ENCODE results near the gene SLC66A2. TPM values are rescaled to one million over a fixed set of nuclear protein-coding genes. Genes with fewer than 3 reads are reported as not detected.

The SLC66A2 gene
- polyA plus RNA-seq, 5 donors = 14.7 to 30.0 (median 20.8) TPM

DNA sequence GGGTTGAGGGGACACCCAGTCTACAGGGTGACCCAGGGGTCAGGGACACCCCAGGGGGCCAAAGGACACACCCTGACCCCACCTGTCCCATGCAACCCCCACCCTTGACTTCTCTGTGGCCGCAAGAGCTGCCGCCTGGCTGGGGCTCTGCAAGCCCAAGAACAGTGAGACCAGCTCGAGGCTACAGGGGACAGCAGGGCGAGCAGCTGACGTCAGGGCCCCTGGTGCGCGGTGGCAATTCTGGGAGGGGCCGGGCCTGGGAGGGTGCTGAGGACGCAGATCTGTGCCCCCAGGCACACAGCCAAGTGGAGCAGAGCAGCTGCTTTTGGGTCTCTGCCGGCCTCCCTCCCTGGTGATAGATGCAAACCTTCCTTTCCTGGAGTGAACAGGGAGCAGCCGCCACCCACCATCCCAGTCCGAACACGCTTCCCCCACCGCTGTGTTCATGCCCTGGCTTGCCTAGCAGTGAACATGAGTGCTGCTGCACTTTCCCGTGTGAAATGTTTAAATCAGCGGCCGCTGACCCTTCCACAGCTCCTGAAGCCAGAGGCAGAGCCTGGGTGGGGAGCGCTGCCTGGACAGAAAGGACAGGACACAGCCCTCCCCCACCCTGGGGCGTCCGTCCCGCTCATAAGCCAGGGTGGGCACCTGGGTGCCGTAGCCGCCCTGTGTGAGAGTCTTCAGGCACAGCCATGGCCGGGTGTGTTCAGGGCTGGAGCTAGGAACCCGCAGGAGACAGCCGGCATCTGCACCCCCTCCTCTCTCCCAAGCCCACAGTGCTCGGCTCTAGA lies 46.9 kb downstream of the SLC66A2 start:
- no peak for DNase-seq

DNA sequence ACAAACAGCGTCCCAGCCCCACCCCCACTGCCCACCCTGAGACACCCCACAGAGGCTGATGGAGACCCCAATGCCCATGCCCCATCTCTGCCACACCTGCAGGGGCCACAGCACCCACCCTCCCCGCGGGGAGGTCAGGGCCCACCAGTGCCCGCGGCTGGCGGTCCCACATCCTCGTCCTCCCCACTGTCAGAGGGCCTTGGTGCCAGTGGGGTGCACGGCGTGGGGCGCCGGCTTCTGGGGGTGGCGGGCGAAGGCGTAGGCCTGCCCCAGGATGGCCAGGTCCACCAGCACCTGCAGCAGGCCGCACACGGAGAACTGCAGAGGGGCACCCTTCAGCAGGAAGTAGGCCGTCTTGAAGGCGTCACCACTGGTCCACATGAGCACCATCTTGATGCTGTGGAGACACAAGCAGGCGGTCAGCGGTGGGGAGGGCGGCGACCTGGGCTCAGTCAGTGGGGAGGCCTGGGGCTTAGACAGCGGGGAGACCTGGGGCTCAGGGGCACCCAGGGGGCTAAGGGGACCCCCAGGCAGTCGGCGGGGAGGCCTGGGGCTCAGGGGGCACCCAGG lies 47.6 kb downstream of the SLC66A2 start:
- DNase-seq = no peak

DNA sequence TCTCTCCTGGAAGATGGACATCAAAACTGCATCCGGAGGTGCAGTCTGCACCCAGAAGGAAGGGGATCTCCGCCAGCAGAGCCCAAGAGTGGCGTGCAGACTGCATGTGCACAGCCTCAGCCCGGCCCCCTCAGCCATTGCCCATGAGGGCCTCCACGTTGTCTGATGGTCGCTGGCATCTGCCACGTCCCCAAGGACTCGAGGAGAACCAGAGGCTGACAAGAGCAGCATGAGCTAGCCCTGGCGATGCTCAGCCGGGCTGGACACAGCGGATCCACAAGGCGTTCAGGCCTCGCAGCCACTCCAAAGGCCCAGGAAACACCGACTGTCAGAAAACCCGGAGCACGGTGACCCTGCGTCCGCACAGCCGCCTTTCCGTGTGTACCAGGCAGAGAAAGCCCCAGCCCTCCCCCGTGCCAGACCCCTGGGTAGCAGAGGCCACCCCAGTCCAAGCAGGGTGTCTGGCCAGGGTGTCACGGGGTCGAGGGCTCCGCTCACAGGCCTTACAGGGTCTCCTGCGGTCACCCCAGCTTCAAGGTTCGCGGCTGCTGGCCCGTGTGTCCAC lies 48.3 kb downstream of the SLC66A2 start:
- DNase-seq = no peak

DNA sequence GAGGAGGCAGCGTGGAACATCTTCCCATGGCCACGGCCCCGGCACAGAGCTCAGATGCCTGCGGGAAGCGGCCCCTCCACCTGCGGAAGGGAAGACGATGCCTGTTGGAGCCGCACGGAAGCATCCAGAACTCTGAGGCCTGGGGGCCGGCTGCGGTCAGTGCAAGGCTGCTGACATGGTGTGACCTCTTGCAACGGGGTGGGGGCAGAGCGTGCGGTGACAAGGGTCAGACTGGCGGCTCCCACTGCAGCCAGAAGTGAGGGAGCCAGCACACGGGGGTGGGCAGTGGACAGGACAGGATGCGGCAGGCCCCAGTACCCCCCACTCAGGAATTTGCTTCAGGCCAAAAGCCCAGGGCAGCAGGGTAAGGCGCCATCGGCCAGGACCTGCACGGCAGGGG lies 48.8 kb downstream of the SLC66A2 start:
- no peak for DNase-seq

DNA sequence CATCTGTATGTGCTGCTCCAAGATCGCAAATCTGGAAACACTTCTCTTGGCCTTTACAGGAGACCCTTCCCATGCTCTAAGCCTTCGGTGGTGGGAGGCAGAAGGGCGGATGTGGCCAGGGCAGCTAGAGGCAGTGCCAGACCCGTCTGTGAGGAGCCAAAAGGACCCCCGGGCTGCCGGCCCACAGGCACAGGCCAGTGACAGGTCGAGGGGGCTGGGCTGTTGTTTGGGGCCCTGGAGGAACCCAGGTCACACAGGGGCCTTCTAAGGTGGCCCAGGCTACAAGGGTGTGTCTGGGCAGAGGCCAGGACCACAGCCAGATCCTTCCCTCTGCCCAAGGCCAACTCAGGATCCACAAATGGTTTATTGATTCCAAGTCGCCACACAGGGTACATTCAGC lies 49.4 kb downstream of the SLC66A2 start:
- no peak for DNase-seq

DNA sequence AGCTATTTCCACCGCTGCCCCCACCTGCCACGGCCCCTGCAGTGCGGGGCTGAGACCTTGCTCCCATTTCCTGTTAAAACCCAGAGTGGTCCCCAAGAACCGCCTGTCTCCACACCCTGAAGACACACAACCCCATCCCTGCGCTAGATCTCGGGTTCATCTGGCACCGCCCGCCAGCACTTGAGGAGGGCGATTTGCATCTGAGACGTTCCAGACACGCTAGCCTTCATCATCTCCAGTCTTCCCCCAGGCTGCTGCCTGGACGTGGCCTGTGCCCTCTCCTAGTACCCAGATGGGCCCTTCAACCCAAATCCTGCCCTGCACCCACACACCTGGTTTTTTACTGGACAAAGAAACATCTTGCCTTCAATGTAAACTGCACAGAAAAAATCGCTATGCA lies 49.8 kb downstream of the SLC66A2 start:
- no peak for DNase-seq

DNA sequence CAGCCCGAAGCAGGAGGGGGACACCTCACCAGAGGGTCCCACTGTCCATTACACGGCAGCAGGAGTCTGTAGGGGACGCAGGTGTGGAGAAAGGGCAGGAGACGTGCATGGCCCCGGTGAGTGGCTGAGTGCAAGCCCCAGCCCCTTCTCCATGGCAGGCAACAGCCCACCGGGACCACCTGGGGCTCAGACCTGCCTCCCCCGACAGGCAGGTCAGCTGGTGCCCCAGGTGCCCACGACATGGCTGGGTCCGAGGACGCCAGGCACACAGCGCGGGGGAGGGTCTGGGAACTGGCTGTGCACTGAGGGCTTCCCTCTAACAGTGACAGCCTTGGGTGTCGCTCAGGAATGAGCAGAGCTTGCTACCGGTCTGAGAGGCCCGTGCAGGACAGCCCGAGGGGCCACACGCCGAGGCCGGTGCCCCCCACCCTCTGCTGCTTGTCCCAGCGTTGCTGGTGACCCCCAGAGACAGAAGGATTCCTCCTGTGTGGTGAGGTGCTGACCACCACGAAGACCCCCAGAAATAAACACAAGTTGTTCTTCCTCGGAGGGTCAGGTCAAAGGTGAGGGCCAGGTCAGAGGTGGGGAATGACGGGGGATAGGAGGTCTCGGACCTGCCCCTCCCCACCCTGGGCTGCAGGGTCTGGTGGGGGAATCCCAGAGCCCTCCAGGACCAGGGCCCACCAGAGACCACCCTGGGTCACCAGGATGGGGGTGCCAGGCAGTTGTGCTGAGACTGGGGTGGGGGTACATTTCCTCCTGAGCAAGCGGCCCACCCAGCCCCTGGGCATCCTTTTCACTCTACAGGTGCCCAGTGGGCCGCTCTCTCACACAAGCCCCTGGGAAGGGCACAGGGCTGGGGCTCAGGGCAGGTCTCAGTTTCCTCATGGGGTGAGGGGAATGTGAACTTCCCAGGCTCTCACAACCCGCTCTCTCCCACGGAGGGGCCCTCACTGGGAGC lies 50.6 kb downstream of the SLC66A2 start:
- no peak for DNase-seq

DNA sequence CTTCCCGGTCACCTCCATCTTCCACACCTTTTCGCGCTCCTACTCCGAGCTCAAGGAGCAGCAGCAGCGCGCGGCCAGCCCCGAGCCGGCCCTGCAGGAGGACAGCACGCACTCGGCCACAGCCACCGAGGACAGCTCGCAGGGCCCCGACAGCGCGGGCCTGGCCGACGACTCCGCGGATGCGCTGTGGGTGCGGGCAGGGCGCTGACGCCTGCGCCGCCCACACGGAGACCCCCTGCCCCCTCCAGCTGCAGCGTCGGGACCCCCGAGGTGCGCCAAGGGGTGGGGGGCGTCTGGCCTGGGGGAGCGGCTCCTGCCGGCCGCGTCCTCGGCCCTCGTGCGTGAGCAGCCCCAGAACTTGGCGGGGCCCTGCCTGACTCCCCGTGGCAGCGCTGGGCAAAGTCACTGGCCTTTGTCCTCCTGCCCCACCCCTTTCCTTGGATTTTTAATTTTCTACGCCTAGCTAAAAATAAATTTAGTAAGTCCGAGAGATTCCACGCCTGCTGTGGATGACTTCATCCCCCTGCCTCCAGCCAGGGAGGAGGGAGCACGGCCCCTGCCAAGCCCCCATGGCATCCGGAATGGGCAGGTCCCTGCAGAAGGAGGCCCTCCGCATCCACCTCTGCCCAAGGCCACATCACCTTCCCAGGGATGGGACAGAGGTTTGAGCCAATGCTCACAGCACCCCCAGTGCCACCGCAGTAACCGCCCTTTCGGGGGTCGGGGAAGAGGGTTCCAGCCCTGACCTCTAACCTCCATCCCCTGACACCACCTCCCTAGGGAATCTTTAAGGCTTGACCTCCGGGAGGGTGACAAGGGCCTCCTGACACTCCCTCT lies 51.6 kb downstream of the SLC66A2 start:
- no peak for DNase-seq

DNA sequence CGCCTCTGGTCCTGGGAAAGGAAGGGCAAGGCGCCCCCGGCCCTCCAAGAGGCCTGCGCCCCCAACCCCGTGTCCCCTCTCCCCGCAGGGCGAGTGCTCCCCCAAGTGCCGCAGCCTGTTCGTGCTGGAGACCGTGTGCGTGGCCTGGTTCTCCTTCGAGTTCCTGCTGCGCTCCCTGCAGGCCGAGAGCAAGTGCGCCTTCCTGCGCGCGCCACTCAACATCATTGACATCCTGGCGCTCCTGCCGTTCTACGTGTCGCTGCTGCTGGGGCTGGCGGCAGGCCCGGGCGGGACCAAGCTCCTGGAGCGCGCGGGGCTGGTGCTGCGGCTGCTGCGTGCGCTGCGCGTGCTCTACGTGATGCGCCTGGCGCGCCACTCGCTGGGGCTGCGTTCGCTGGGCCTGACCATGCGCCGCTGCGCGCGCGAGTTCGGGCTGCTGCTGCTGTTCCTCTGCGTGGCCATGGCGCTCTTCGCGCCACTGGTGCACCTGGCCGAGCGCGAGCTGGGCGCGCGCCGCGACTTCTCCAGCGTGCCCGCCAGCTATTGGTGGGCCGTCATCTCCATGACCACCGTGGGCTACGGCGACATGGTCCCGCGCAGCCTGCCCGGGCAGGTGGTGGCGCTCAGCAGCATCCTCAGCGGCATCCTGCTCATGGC lies 52.4 kb downstream of the SLC66A2 start:
- DNase-seq = no peak

DNA sequence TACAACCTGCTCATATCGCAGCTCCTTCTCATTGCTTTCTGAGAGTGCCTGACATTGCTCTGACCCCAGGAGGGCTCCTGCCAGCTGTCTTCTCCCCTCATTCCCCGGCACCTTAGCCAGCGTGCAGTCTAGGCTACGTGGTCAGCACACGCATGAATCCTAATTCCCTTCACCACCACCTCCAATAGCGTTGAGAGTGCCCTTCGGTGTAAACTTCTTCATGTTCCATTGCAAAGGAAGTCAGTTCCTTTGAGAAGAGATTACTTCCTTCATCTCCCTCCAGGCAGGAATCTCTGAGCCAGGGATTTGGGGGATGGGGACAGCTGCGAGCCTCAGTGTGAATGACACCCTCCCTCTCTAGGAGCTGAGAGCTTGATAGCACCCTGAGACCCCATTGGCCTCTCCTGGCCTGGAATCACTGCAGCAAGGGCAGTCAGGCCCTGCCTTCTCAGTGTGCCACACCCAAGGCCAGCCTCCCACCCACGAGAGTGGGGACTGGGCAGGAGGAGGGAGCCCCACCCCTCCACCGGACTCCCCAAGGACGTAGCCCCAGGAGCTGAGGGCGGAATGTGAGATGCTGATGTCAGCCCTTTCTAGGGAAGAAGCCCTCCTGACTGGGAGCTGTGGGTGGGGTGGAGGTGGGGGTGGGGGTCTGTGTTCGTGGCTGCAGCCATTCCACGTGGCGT lies 53.4 kb downstream of the SLC66A2 start:
- DNase-seq = no peak

DNA sequence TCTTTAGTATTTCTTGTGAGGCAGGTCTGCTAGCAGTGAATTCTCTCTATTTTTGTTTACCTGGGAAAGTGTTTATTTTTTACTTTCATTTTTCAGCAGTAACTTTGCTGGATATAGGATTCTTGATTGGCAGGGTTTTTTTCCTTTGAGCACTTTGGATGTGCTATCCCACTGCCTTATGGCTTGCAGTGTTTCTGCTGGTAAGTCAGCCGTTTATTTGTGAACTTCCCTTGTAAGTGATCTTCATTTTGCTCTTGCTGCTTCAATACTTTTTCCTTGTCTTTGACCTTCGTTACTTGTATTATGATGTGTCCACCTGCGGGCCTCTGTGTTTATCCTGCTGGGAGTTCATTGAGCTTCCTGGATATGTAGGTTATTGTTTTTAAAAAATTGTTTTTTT lies 54.7 kb downstream of the SLC66A2 start:
- DNase-seq = no peak

DNA sequence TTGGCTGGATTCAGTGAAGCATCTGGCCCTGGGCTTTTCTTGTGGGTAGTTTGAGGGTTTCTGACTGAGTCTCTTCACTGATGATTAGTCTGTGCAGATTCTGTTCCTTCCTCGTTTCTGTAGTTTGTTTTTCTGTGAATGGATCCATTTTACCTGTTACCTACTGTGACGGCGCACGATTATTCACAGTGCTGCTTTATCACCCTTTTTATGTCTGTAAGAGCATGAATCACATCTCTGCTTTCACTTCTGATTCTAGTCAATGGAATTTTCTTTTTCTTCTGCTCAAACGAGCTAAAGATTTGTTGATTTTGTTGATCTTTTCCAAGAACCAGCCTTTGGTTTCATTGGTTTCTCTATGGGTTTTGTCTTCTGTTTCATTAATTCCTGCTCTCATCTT lies 60.8 kb downstream of the SLC66A2 start:
- no peak for DNase-seq

DNA sequence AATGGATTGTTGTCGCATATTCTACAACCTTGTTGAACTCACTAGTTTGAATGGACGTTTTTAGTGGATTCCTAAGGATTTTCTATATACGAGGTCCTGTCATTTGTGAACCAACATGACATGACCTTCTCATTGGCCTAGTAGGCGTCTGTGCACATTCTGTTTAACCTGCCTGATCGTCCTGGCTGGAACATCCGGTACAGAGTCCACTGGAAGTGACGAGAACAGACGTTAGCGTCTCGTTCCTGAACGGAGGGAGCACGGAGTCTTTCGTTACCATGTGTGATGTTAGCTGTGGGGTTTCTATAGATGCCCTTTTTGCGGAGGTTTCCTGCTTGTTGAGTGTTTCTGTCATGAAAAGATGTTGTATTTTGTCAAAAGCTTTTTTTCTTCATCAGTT lies 61.9 kb downstream of the SLC66A2 start:
- no peak for DNase-seq

DNA sequence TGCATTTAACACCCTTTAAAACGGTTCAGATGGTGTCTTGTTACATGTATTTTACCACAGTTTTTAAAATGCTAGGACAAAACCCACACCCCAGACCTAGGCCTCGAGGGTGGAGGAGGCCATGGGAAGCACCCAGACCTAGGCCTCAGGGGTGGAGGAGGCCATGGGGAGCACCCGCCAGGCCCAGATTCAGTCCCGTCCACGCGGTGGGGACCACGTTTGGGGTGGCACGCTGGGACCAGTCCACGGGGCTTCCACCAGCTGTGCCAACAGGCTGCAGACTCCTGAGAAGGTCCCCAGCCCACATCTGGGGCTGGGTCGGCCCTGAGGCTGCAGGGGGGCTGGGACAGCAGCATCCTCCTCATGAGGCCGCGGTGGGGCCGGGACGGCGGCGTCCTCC lies 63.4 kb downstream of the SLC66A2 start:
- DNase-seq = no peak

DNA sequence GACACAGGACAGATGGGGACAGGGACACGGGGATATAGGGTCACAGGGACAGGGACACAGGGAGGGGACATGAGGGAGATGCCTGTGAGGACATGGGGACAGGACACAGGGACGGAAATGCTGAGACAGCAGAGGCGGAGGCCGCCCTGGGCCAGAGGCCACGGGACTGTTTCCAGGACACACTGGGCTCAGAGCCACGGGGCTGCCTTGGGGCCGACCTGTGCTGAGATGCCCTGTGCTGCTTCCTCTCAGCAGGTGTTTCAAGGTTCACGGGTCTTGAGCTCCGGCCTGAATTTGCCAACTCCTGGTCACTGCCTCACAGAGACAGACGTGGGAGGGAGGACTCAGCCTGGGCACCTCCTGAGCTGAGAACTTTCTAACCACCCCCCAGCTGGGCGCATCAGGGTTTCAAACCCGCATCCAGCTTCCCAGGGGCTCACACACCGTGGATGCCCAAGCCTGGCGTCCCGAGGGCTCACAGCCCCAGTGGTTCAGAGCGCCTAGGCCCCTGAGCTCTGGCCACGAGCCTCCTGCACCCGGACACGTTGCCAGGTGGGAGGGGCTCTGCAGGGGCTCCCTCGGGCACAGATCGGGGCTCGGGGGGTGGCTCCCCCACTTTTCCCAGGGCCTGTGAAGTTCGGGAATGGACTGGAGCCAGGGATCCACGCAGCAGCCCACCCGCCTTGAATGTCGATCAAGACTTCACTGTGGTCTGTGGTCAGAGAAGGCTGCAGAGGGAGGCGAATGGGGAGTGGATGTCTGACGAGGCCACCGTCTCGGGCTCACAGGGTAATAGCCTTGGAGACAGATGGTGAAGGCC lies 64.1 kb downstream of the SLC66A2 start:
- no peak for DNase-seq

DNA sequence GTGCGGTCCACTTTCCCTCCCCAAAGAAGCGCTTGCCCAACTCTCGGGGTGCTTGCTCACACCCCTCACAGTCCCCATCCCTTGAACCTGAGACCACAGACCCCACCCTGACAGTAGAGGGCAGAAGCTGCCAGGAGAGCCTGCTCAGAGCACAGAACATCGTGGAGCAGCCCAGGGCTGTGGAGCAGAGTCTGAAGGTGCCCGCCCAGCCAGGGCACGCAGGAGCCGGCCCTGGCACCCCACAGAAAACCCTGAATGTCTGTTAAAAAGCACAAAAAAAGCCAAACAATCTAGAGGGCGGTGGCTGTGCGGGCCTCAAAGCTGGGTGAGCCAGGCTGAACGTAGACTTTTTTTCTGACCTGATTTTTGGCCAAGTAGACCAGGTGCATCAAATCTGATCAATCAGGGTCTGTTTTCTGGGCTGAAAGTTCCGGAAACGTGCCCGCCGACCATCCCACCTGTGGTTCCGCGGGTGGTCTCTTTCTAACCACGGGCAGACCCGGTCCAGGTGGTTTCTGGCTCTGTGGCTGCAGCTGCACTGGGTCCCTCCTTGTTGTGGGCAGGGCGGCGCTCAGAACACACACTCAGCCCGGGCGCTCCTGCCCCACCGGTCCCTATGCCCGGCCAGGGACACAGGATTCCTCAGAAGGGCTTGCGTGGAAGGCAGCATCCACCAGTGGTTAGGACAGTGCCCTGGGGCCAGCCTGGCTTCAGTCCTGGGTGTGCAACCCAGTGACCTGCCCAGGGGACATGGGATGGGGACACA lies 66.3 kb downstream of the SLC66A2 start:
- DNase-seq = no peak

DNA sequence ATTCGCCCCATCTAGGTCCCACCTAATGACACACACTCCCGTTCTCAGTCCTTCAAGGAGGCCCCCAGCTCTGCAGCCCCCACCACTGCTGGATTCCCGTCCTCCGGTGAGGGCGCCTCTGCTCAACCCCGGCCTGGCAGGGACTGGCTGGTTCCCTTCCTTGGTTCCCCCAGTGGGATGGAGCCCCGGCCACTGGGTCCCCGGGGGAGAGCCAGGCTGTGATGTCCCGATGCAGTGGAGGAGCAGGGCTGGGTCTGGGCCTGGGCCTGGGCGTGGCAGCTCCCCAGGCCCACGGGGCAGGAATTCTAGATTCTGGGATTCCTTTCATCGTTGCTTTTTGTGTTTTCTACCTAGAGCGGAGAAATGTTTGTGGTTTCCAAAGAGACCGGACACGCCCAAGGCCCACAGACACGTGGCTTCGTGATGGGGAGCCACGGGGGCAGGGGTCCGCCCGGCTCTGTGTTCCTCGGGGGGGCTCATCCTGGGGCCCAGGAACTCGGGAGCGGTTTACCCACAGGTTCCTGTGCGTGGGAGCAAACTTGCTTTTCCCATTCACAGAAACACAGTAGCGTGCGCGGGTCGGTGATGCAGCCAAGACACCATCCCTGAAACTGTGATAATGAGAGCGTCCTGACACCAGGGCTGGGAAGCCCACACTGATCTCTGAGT lies 67.0 kb downstream of the SLC66A2 start:
- DNase-seq = no peak
